HG02870 (cell line): ENCODE results near the gene SMNDC1.

ENCODE experiments used
- ATAC-seq: cut with Tn5 transposase; IDR thresholded peaks from one replicate; pipeline ENCODE4 v1.9.1; 2021; ENCODE audit warnings: mild to moderate bottlenecking, moderate library complexity; ENCODE audit not compliant: unreplicated experiment

Gene SMNDC1

DNA sequence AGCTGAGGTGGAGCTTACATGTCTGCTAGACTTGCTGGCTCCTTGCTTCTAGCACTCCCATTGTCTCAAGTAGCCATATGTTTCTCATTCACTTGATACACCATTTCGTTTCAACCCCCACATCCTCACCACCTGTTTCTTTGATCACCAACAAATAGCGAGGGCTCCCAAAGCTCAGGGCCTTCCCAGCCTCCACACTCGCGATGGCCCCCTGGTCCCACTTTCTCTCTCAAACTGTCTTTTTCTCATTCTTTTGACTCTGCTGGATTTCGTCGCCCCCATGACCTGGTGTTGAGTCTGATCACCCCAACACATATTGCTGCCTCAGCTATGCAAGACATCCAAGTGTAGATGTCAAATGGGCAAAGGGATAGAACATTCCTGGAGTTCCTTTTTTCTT lies 26.0 kb upstream of the SMNDC1 start:
- ATAC-seq, result no peak

DNA sequence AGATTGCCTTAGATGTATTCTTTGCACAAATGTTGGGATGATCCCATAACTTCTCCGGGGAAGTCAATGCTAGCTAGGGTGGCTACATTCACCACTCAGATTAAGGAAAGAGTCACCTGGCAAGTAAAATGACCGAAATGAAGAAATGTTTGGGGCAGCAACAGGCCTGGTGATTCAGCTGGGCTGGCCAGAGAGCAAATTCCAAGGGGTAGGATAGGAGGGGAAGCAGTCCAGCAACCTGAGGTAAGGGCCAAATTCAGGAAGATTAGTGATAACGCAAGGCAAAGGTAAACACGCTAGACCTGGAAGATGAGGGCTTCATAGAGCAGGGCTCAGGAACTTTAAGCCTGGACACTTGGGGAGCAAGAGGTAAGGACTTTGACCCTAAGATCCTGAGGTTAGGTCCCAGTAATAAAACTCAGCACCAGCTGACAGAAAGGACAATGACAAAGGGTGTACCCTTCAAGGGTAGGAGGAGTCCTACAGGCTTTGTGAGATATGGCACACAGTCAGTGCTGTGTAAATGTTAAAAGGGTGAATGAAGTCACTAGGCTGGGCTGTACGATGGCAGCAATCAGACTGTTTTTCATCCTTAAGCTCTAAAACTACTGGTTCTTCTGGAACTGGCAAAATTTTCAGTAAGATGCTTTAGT lies 22.7 kb upstream of the SMNDC1 start:
- ATAC-seq, result no peak

DNA sequence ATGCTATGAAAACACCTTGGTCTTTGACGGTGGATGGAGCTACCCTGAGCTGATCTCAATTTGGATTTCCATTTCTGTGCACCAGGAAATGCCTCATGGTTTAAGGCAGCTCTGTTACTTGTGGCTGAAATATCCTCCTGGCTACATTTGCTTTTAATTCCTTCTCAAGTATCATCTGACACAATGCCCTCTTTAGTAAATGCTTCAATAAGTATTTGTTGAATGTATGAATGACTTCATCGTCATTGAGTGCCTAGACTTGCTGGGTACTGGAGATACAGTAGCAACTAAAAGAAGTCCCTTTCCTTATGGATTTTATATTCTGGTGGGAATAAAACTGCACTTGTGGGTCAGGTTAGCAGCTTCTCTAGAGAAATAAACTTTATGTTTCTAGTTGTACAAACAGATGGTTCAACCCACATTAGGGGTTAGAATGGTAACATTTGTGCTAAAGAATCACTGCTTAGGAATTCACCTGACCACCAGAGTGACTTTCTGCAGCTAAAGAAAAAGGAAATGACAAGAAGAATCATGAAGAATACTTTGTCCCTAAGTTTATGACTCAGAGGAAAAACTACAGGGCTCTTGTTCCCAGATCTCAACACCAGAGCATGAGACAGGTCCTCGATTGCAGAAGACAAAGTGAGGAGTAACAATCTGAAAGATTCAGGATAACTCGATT lies 21.8 kb upstream of the SMNDC1 start:
- peak; percentile 46 for ATAC-seq

GRCh38 chr10:110324805-110325280 lies 20.1 kb upstream of the SMNDC1 start:
- ATAC-seq, result peak; percentile 53

- ATAC-seq, result peak; percentile 62
Measured at GRCh38 chr10:110324201-110324804, 19.6 kb upstream of the SMNDC1 start.

- ATAC-seq, result no peak
Measured at GRCh38 chr10:110323503-110323902, 18.8 kb upstream of the SMNDC1 start.

DNA sequence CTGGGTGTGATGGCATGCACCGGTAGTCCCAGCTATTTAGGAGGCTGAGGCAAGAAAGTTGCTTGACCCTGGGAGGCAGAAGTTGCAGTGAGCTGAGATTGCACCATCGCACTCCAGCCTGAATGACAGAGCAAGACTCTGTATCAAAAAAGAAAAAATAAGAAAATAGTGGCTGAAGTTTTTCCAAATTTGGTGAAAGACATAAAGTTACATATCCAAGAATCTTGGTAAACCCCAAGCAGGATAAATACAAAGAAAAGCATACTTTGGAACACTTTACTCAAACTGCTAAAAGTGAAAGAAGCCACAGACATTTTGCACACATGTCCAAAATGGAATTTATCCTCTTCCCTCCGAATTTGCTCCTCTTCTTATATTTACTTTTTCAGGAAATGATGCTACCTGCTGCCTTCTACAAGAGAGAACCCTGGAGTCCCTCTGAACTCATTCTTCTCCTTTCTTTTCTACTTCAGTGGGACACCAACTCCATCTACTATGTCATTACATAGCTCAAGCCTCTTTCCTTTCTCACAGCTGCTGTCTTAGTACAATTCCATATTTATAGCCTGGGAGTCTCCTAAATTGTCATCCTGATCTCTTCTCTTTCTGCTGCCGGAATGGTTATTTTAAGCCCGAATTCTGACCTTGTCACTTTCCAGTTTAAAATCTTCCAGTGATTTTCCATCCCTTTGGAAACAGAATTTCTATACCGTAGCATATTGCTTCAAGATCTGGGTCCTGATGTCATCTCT lies 17.3 kb upstream of the SMNDC1 start:
- ATAC-seq, result no peak

- no peak for ATAC-seq
Measured at GRCh38 chr10:110317866-110318850, 13.4 kb upstream of the SMNDC1 start.

- ATAC-seq, result no peak
Measured at GRCh38 chr10:110313674-110314073, 9.0 kb upstream of the SMNDC1 start.

GRCh38 chr10:110312206-110312605 lies 7.5 kb upstream of the SMNDC1 start:
- no peak for ATAC-seq

DNA sequence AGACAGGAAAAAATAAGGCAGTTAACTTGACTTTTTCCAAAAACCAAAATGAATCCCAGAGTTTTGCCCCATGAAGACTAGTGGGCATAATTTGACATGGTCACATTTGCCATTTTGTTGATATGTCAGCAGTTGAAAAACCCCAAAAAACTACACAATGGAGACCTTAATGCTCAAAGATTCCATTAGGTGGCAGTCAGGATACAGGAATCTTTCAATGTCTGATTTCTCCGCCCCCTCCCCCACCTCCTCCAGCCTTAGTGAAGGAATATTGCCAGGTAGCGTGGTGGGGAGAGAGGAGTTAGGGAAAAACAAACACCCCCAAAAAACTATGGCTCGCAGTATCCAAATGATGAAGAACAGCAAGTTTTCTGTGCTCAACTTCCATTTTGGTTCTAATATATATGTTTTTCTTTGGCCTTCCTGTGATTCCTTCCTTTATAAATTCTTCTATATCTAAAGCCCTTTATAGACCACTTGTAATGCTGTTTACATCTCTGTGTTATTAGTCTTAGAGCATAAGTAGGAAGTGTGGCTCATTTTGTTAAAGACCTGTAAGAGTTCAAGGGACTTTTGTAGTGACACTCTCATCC lies 6.7 kb upstream of the SMNDC1 start:
- no peak for ATAC-seq

DNA sequence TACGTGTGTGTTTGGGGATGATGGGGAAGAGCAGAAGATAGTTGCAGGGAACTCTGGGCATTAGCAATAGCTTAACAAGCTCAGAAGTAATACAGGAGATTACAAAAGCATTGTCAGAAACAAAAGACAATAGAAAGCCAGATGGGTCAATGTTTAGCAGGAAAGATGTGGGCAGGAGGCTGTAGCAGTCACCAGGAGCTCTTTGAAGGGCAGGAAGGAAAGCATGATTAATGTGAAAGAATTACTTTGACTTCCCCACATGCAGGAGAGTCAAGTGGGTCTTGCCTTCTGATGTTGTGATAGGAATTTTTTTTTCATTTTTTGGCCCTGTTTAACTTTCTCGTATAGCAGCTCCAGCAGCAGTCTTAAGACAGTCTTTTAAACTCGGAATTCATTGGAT lies 6.0 kb upstream of the SMNDC1 start:
- no peak for ATAC-seq

DNA sequence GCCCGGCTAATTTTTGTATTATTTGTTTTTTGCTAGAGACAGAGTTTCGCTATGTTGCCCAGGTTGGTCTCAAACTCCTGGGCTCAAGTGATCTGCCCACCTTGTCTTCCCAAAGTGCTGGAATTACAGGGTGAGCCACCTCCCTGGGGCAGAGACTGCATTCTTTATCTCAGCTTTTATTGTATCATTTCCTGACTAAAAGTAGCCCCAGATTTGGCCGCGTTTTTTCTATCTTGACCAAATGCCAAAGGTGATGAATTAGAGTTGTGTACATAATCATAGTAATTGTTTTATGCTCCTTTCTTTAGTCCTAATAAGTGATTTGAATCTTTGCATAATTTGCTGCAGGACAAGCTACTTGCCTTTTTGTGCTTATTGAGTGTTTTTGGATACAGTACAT lies 3.1 kb upstream of the SMNDC1 start:
- no peak for ATAC-seq

DNA sequence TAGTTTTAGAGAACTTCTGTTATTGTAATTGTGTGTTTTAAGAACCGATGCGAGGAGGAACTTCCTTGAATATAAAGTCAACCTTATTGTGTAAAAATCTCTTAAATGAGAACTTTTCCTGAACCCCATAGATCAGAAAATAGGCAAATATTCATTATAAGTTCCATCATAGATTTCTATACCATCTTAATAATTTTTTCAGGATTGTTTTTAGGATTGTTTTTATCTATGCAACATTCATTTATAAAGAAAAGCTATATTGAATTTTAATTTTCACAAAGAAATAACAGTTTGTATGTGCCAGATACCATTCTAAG lies 1.7 kb upstream of the SMNDC1 start:
- ATAC-seq, result no peak

DNA sequence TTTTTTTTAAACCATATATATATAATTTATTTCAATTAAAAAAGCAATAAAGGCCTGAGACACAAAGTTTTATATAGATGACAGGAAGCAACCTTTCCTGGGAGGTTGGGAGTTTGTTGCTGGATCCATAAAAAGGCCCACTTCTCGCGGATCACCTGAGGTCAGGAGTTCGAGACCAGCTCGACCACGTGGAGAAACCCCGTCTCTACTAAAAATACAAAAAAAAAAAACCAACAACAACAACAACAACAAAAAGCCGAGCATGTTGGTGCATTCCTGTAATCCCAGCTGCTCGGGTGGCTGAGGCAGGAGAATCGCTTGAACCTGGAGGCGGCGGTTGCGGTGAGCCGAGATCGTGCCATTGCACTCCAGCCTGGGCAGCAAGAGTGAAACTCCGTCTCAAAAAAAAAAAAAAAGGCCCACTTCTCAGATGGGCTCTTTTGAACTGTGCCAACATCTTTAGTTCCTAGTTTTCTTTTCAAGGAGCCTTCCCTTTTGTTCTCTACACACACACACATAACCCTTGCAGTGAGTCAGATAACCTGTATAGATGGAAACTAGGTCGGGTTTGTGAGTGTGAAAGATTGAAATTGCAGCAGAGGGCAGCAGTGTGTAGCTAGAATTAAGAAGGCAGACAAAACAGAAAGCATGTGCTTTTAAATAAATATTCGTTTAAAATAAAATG lies 1.2 kb upstream of the SMNDC1 start:
- peak; percentile 41 for ATAC-seq

DNA sequence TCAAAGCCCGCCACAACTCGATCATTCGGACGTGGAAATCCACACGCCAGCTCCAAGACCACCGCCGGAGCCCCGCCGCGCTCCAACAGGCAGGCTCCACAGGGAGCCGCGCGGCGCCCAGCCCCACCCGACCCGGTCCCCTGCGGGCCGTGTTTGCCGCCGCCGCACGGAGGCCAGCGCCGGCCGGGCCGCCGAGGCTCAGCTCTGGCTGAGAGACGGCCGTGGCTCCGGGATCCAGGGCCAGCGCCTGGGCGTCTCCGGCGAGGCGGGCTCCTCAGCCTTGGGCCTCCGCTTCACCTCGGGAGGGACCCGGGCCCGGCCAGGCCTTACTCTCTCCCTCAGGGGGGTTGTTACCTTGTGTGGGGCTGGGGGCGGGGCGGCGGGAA lies 333 bp downstream of the SMNDC1 start:
- ATAC-seq, result peak; percentile 32

DNA sequence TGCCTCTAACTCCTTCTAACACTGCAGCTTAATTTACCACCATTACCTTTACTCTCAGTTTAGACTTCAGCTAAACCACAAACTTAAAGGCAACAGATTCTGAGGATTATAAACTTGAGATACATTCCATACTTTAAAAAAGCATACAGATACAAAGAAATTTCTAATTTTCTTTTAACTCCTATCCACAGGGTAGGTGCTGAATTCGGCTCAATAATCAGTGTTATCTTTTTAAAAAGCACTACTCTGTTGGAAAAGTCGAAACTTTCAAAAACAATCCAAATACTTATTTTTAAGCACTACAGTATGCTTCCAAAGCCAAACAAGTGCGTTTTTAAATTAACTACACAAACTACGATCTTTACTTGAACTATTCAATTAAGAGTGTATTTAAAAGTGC lies 1.0 kb downstream of the SMNDC1 start:
- no peak for ATAC-seq

GRCh38 chr10:110300486-110300986 lies 4.2 kb downstream of the SMNDC1 start:
- ATAC-seq, result no peak

GRCh38 chr10:110296966-110297365 lies 7.8 kb downstream of the SMNDC1 start:
- ATAC-seq, result no peak
